Tibial nerve (tissue), 4 donors: Measurements from ENCODE around the gene CMC2.
A peak's percentile ranks its signal among the peaks of the same experiment; 100 is the strongest.

Experiments used
- EP300 ChIP-seq, 2 donors: sonication (generic); formaldehyde crosslinking; IDR thresholded peaks; one replicate each; pipeline ENCODE4 v1.6.1; 2017; ENCODE audit warnings: antibody characterized with exemption in 2 of 2, mild to moderate bottlenecking in 1 of 2
- POLR2A ChIP-seq, 2 donors: fragments of 450-650 bp; IDR thresholded peaks; one replicate each; pipeline ENCODE4 v1.6.1; 2017; ENCODE audit warnings: antibody characterized with exemption in 2 of 2, mild to moderate bottlenecking in 2 of 2, moderate library complexity in 2 of 2
- TF ChIP-seq, protein P1 (sequence below), 5 experiments: fragments of 200-600 bp in 3 of 5; fragments of 450-650 bp in 2 of 5; sonication (generic) in 3 of 5; IDR thresholded peaks; one replicate each; pipeline ENCODE4 v1.5.1; 2016 to 2019; ENCODE audit warnings: antibody characterized with exemption in 5 of 5, mild to moderate bottlenecking in 3 of 5, moderate library complexity in 2 of 5

DNA sequence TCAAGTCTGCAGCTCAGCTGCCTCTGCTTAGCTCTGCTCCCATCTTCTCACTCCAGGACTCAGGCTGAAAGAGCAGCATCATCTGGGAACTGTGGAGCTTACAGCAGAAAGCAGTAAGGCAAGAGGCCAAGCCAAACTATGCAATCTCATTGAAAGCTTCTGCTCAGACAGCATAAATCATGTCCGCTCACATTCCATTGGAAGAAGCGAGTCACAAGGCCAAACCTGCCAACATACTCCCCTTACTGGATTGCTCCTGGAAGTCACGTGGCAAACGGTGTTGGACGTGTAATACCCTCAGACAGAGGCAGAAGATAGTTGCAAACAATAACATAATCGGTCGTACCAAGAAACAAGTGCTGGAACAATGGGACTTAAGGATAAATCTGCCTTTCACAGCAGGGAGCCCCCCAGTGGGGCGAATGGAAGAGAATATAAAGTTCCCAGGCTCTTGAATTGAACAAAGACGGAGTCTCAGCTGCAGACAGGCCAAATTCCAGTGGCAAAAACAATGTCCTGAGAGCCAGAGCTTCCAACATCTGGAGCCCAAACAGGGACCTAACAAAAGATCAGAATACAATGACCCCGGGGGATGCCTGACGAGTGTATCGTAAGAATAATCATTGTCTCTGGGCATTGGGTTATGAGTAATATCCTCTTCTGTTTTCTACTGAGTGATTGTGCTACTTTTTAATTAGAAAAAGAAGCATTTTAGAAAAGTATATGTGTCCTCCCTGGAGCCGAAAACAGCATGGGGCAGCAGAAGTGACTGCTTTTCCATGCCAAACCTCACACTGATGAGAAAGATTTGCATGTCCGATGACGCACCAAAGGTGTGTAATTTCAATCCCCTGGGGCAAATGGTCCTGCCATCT lies 68.4 kb downstream of the CMC2 start:
- TF ChIP-seq POLR2A (IDR thresholded peaks at IDR 0.05) (no peak), EP300 (IDR thresholded peaks at IDR 0.05) (peak in 1 of 2 donors; percentile 51)
- TF ChIP-seq, protein P1, sequence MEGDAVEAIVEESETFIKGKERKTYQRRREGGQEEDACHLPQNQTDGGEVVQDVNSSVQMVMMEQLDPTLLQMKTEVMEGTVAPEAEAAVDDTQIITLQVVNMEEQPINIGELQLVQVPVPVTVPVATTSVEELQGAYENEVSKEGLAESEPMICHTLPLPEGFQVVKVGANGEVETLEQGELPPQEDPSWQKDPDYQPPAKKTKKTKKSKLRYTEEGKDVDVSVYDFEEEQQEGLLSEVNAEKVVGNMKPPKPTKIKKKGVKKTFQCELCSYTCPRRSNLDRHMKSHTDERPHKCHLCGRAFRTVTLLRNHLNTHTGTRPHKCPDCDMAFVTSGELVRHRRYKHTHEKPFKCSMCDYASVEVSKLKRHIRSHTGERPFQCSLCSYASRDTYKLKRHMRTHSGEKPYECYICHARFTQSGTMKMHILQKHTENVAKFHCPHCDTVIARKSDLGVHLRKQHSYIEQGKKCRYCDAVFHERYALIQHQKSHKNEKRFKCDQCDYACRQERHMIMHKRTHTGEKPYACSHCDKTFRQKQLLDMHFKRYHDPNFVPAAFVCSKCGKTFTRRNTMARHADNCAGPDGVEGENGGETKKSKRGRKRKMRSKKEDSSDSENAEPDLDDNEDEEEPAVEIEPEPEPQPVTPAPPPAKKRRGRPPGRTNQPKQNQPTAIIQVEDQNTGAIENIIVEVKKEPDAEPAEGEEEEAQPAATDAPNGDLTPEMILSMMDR (IDR thresholded peaks at IDR 0.05), result no peak
